K562 (cell line): ENCODE results near the gene ALK. TPM values are rescaled to one million over a fixed set of nuclear protein-coding genes. Genes with fewer than 3 reads are reported as not detected.

Experiments
- ATAC-seq: fragments of 200-7000 bp; cut with Tn5 transposase; 3 replicates; pipeline ENCODE4 v1.9.1; 2020; ENCODE audit warnings: moderate library complexity
- BruUV-seq: library from RNA; stranded (reverse); fragments of 400-500 nt; replicated peaks from 2 replicates; lab custom pipeline; 2021; lab: Mats Ljungman, UMichigan
- CTCF ChIA-PET: fragments of 300-600 bp; formaldehyde crosslinking; extraction: SDS; loops from one replicate; lab custom pipeline; 2021; ENCODE audit warnings: low intra/inter-chr PET ratio; lab: Yijun Ruan, JAX
- POLR2A ChIA-PET: fragments of 300-600, 350-650 bp; sonication (Branson Sonifier 250); formaldehyde crosslinking; extraction: SDS; loops from one replicate; lab custom pipeline; 2021; ENCODE audit warnings: antibody characterized with exemption, inconsistent platforms; lab: Yijun Ruan, JAX
- DNase-seq, 4 experiments: peaks; one replicate each; pipeline versions ENCODE4 v3.0.0 to v3.0.0-alpha.2; 2011 to 2018; ENCODE audit warnings: low spot score in 3 of 4, mixed read lengths in 3 of 4; ENCODE audit errors: extremely low read depth in 1 of 4
- FAIRE-seq: peaks from 2 replicates; lab custom pipeline; 2011; peaks lifted over from hg19 to GRCh38; lab: Jason Lieb, UNC
- H2AFZ ChIP-seq: 2 replicates; pipeline ENCODE4 v1.6.0; 2011; ENCODE audit warnings: low read depth, low read length, control low read depth, inconsistent platforms
- H3K27ac ChIP-seq: fragments of 200-600 bp; 3 replicates; pipeline ENCODE4 v1.8.0; 2011; ENCODE audit warnings: low read depth, mild to moderate bottlenecking, control low read depth, inconsistent platforms, low read length, moderate library complexity, mixed read lengths; ENCODE audit errors: extremely low read depth
- H3K27me3 ChIP-seq, 2 experiments: fragments of 300-600 bp in 1 of 2; 2 replicates in 1 of 2; 3 replicates in 1 of 2; pipeline versions ENCODE4 v1.6.0 to v1.8.0; 2011; ENCODE audit warnings: inconsistent platforms in 2 of 2, low read length in 2 of 2, mild to moderate bottlenecking in 1 of 2, mixed read lengths in 1 of 2, moderate library complexity in 1 of 2; ENCODE audit not compliant: control insufficient read depth in 2 of 2, insufficient read depth in 2 of 2
- H3K36me3 ChIP-seq: fragments of 300-600 bp; 3 replicates; pipeline ENCODE4 v1.8.0; 2011; ENCODE audit warnings: mild to moderate bottlenecking, low read length, inconsistent platforms; ENCODE audit not compliant: control insufficient read depth, insufficient read depth
- H3K4me1 ChIP-seq, 2 experiments: fragments of 200-600 bp in 1 of 2; replicated peaks in 1 of 2; 2 replicates in 1 of 2; 3 replicates in 1 of 2; pipeline versions ENCODE4 v1.5.1 to v1.8.0; 2011; ENCODE audit warnings: inconsistent platforms in 2 of 2, low read length in 2 of 2, mild to moderate bottlenecking in 1 of 2, mixed read lengths in 1 of 2, moderate library complexity in 1 of 2; ENCODE audit not compliant: control insufficient read depth in 2 of 2, insufficient read depth in 2 of 2
- H3K4me2 ChIP-seq: 2 replicates; pipeline ENCODE4 v1.6.1; 2011; ENCODE audit warnings: low read length, control low read depth, inconsistent platforms, mixed read lengths; ENCODE audit not compliant: insufficient read depth
- H3K4me3 ChIP-seq: fragments of 200-600 bp; sonication (generic), shearing (Covaris generic); 2 replicates; pipeline ENCODE4 v1.5.1; 2016; ENCODE audit warnings: control low read depth, inconsistent platforms
- H3K79me2 ChIP-seq: fragments of 200-600 bp; 3 replicates; pipeline ENCODE4 v1.8.0; 2011; ENCODE audit warnings: low read length, inconsistent platforms; ENCODE audit not compliant: control insufficient read depth, insufficient read depth
- H3K9ac ChIP-seq, 2 experiments: 2 replicates each; pipeline versions ENCODE4 v1.6.0 to v1.6.1; 2011; ENCODE audit warnings: low read depth in 2 of 2, low read length in 2 of 2, control low read depth in 1 of 2, inconsistent platforms in 1 of 2, mild to moderate bottlenecking in 1 of 2, mixed read lengths in 1 of 2; ENCODE audit not compliant: insufficient read depth in 1 of 2
- H3K9me1 ChIP-seq: one replicate; pipeline ENCODE4 v1.6.0; 2011; ENCODE audit warnings: inconsistent platforms, mild to moderate bottlenecking, low read length, moderate library complexity; ENCODE audit not compliant: control insufficient read depth, insufficient read depth
- H3K9me3 ChIP-seq: replicated peaks from 2 replicates; pipeline ENCODE4 v1.5.1; 2011; ENCODE audit warnings: low read depth, low read length, inconsistent platforms; ENCODE audit not compliant: control insufficient read depth, insufficient read depth
- H4K20me1 ChIP-seq: replicated peaks from 2 replicates; pipeline ENCODE4 v1.6.1; 2011; ENCODE audit warnings: low read length, inconsistent platforms, mixed read lengths; ENCODE audit not compliant: control insufficient read depth, insufficient read depth
- CTCF ChIP-seq, 3 experiments: IDR thresholded peaks in 2 of 3; conservative IDR thresholded peaks in 1 of 3; 2 replicates each; pipeline ENCODE4 v1.5.1; 2011 to 2012; ENCODE audit warnings: low read length in 3 of 3, mild to moderate bottlenecking in 3 of 3, control low read depth in 2 of 3, improper control_type of control experiment in 1 of 3, inconsistent platforms in 1 of 3, low read depth in 1 of 3, mixed read lengths in 1 of 3, moderate library complexity in 1 of 3; ENCODE audit not compliant: insufficient read depth in 2 of 3
- IRF9 ChIP-seq: fragments of 450-650 bp; IDR thresholded peaks from 2 replicates; pipeline ENCODE4 v1.6.1; 2016; ENCODE audit warnings: missing biosample characterization, missing genetic modification characterization
- RAD21 ChIP-seq, 2 experiments: fragments of 250-450 bp in 1 of 2; fragments of 450-650 bp in 1 of 2; sonication (Bioruptor Pico) in 1 of 2; formaldehyde crosslinking in 1 of 2; IDR thresholded peaks in 1 of 2; conservative IDR thresholded peaks in 1 of 2; 2 replicates each; pipeline versions ENCODE4 v1.4.0 to v1.8.0; 2020 to 2022; ENCODE audit warnings: mild to moderate bottlenecking in 2 of 2, moderate library complexity in 1 of 2
- SRSF3 ChIP-seq: fragments of 200-400 bp; formaldehyde crosslinking; IDR thresholded peaks from 2 replicates; pipeline ENCODE4 v1.6.1; 2016; ENCODE audit warnings: mild to moderate bottlenecking, low read length, moderate library complexity; ENCODE audit not compliant: insufficient read depth
- STAT6 ChIP-seq: sonication (generic); formaldehyde crosslinking; IDR thresholded peaks from 2 replicates; pipeline ENCODE4 v1.8.1; 2023; ENCODE audit warnings: mild to moderate bottlenecking, missing genetic modification reagents
- WGBS: fragments of 100-300 bp; shearing (Covaris generic); methylation state at CpG from one replicate; pipeline ENCODE4 v1.1.6; 2016; ENCODE audit warnings: low coverage, mixed read lengths; ENCODE audit not compliant: insufficient coverage; ENCODE audit errors: missing lambda C conversion rate; 5-methylcytosine and 5-hydroxymethylcytosine counted together
- in situ Hi-C: fragments of 300-500 bp; cut with MboI; formaldehyde crosslinking; loops from 4 replicates; pipeline ENCODE4 v1.15.0; 2018; ENCODE audit warnings: inconsistent platforms, mixed read lengths
- intact Hi-C: fragments of 100-400 bp; cut with micrococcal nuclease; formaldehyde crosslinking; loops from 2 replicates; pipeline ENCODE4 v1.14.2; 2022
- polyA plus RNA-seq, 8 experiments: library from polyadenylated mRNA; depleted of rRNA in 4 of 8; stranded (reverse) in 5 of 8; unstranded in 3 of 8; fragments of >200 nt; fragmentation: Nextera tagmentation in 2 of 8; fragmentation: Illumina TruSeq in 1 of 8; extraction: Ambion mirVana in 2 of 8; extraction: Trizol in 1 of 8; gene quantifications; 2 replicates each; pipeline versions ENCODE4 v1.2.1 to v1.2.3, GENCODE V29; 2011 to 2014; ENCODE audit warnings: inconsistent platforms in 1 of 8, missing spikeins in 1 of 8
- total RNA-seq, 7 experiments: library from RNA; depleted of rRNA in 6 of 7; stranded (reverse); fragments of >200 nt in 6 of 7; fragmentation: Illumina TruSeq in 2 of 7; extraction: Trizol in 2 of 7; gene quantifications; 2 replicates each; pipeline versions ENCODE4 v1.2.1 to v1.2.3, GENCODE V29; 2011 to 2021; ENCODE audit warnings: low replicate concordance in 1 of 7

Gene ALK
- total and polyA plus RNA-seq, 9 of the 15 experiments (the other 6 are each of a cell fraction or from before 2014, with no cell fraction given), result not detected

- peak in 3 of 4 experiments; percentile 4 to 16 (median 14) for DNase-seq
- no peaks in the 10 kb centered on the region for H3K9me3 ChIP-seq
- no peak overlapping the region for H3K27ac ChIP-seq
- H3K9me1 ChIP-seq, result no peaks in the 10 kb centered on the region
- WGBS, result 0% methylated on average over 2 of the region's 3 CpGs
- no peak overlapping the region for H3K4me2 ChIP-seq
- FAIRE-seq, result peak; percentile 19
- TF ChIP-seq SRSF3, result no peak
- TF ChIP-seq IRF9, result no peak
- TF ChIP-seq STAT6 (CRISPR knock-in tag), result no peak
- 0 out of 4 replicates have a peak, but pooled peaks of 1 of the 2 experiments have one; percentile 22 for TF ChIP-seq RAD21 (CRISPR knock-in tag; conservative IDR thresholded peaks at IDR 0.05 in 1 of 2, IDR thresholded peaks at IDR 0.05 in 1 of 2)
- peak; percentile 32 to 60 (median 50); a peak in 5 of 6 replicates for TF ChIP-seq CTCF (IDR thresholded peaks at IDR 0.05 in 2 of 3, conservative IDR thresholded peaks at IDR 0.05 in 1 of 3; ENCODE audit: insufficient read depth in 2 of 3, low read depth in 1 of 3, low read length in 3 of 3)
- H3K79me2 ChIP-seq, result no peaks in the 10 kb centered on the region
- BruUV-seq, result no TSS peak
- POLR2A ChIA-PET, result interaction anchor here (1.6 kb wide), 1 partner anchor 13 kb away, joined by 4 read pairs; no protein-coding TSS in a partner anchor
- H3K4me3 ChIP-seq, result no peak overlapping the region
- no peaks in the 10 kb centered on the region for H4K20me1 ChIP-seq
- CTCF ChIA-PET, result no interaction called here
- no peak overlapping the region for H2AFZ ChIP-seq
- in situ Hi-C loops, result no loop called here
- no peaks in the 10 kb centered on the region for H3K36me3 ChIP-seq
- intact Hi-C loops, result no loop called here
- peaks cover 0 to 13% of the 10 kb centered on the region in 2 experiments; a peak in 2 of 5 replicates for H3K27me3 ChIP-seq
- ATAC-seq, result peak; percentile 56; the same call in 1 of the 3 replicates
- peak overlapping the region in 1 of 2 experiments; percentile 45; a peak in 1 of 4 replicates for H3K9ac ChIP-seq
- no peaks in the 10 kb centered on the region for H3K4me1 ChIP-seq
Measured at GRCh38 chr2:29329899-29330298, 591.5 kb downstream of the ALK start.
